ENCODE measurements around the gene CROCC2.
"Not testable (repeated sequence)": the region's sequence is repeated elsewhere in the genome, so short reads cannot be mapped to it uniquely, and the experiment has no call there.

The CROCC2 gene

GRCh38 chr2:240966906-240967680 is 61.0 kb downstream of the CROCC2 start:
- no peak for DNase-seq (ENCODE audit: low spot score)

GRCh38 chr2:240967681-240968621 is 61.8 kb downstream of the CROCC2 start:
- DNase-seq (ENCODE audit: low spot score): no peak

GRCh38 chr2:240968731-240969624 is 62.8 kb downstream of the CROCC2 start:
- DNase-seq (ENCODE audit: low spot score): peak; percentile 40

GRCh38 chr2:240970104-240970503 is 64.0 kb downstream of the CROCC2 start:
- DNase-seq (ENCODE audit: low spot score): no peak

- no peak for DNase-seq (ENCODE audit: low spot score)
Measured at GRCh38 chr2:240970816-240971215, 64.7 kb downstream of the CROCC2 start.

GRCh38 chr2:240972201-240972600 is 66.1 kb downstream of the CROCC2 start:
- no peak for DNase-seq (ENCODE audit: low spot score)

- no peak for DNase-seq (ENCODE audit: low spot score)
Measured at GRCh38 chr2:240972636-240973521, 66.7 kb downstream of the CROCC2 start.

- no peak for DNase-seq (ENCODE audit: low spot score)
Measured at GRCh38 chr2:240974771-240975572, 68.8 kb downstream of the CROCC2 start.

- DNase-seq (ENCODE audit: low spot score): not testable (repeated sequence)
Measured at GRCh38 chr2:240975903-240976302, 69.8 kb downstream of the CROCC2 start.

GRCh38 chr2:240981280-240981679 is 75.1 kb downstream of the CROCC2 start:
- no peak for DNase-seq (ENCODE audit: low spot score)

GRCh38 chr2:240981871-240982800 is 76.0 kb downstream of the CROCC2 start:
- DNase-seq (ENCODE audit: low spot score): no peak

GRCh38 chr2:240982821-240983281 is 76.7 kb downstream of the CROCC2 start:
- no peak for DNase-seq (ENCODE audit: low spot score)

- peak; percentile 66 for DNase-seq (ENCODE audit: low spot score)
Measured at GRCh38 chr2:240983361-240983995, 77.3 kb downstream of the CROCC2 start.

- no peak for DNase-seq (ENCODE audit: low spot score)
Measured at GRCh38 chr2:240983996-240984498, 77.9 kb downstream of the CROCC2 start.

GRCh38 chr2:240985881-240986786 is 80.0 kb downstream of the CROCC2 start:
- DNase-seq (ENCODE audit: low spot score): no peak

- no peak for DNase-seq (ENCODE audit: low spot score)
Measured at GRCh38 chr2:240986787-240987411, 80.8 kb downstream of the CROCC2 start.

- DNase-seq (ENCODE audit: low spot score): no peak
Measured at GRCh38 chr2:240987588-240987987, 81.5 kb downstream of the CROCC2 start.
